K562 (cell line): ENCODE results near the gene DNASE1L2. TPM values are rescaled to one million over a fixed set of nuclear protein-coding genes. Genes with fewer than 3 reads are reported as not detected.
A peak's percentile ranks its signal among the peaks of the same experiment; 100 is the strongest.

ENCODE experiments used
- BCOR ChIP-seq: fragments of 450-650 bp; IDR thresholded peaks from 2 replicates; pipeline ENCODE4 v1.6.1; 2016
- DNMT1 ChIP-seq: fragments of 450-650 bp; IDR thresholded peaks from 2 replicates; pipeline ENCODE4 v1.6.1; 2016; ENCODE audit warnings: antibody characterized with exemption, mild to moderate bottlenecking
- KLF6 ChIP-seq: fragments of 250-450 bp; sonication (Bioruptor Pico); IDR thresholded peaks from 2 replicates; pipeline ENCODE4 v1.4.0; 2020; ENCODE audit warnings: mild to moderate bottlenecking, moderate library complexity, borderline replicate concordance
- SIX5 ChIP-seq, 2 experiments: IDR thresholded peaks; 2 replicates each; pipeline ENCODE4 v1.6.1; 2011; ENCODE audit warnings: low read length in 2 of 2, borderline replicate concordance in 1 of 2, low read depth in 1 of 2, mild to moderate bottlenecking in 1 of 2, moderate library complexity in 1 of 2; ENCODE audit not compliant: insufficient read depth in 1 of 2
- SMAD2 ChIP-seq: fragments of 150-350 bp; IDR thresholded peaks from 2 replicates; pipeline ENCODE4 v1.6.1; 2014; ENCODE audit warnings: low read depth, mild to moderate bottlenecking, low read length
- SNRNP70 ChIP-seq: fragments of 200-400 bp; formaldehyde crosslinking; optimal IDR thresholded peaks from 2 replicates; pipeline ENCODE3; 2017; ENCODE audit warnings: low read depth, low read length
- ZNF384 ChIP-seq: IDR thresholded peaks from 2 replicates; pipeline ENCODE4 v1.6.1; 2012; ENCODE audit warnings: low read depth, low read length, improper control_type of control experiment
- polyA plus RNA-seq, 8 experiments: library from polyadenylated mRNA; depleted of rRNA in 4 of 8; stranded (reverse) in 5 of 8; unstranded in 3 of 8; fragments of >200 nt; fragmentation: Nextera tagmentation in 2 of 8; fragmentation: Illumina TruSeq in 1 of 8; extraction: Ambion mirVana in 2 of 8; extraction: Trizol in 1 of 8; gene quantifications; 2 replicates each; pipeline versions ENCODE4 v1.2.1 to v1.2.3, GENCODE V29; 2011 to 2014; ENCODE audit warnings: inconsistent platforms in 1 of 8, missing spikeins in 1 of 8
- total RNA-seq, 7 experiments: library from RNA; depleted of rRNA in 6 of 7; stranded (reverse); fragments of >200 nt in 6 of 7; fragmentation: Illumina TruSeq in 2 of 7; extraction: Trizol in 2 of 7; gene quantifications; 2 replicates each; pipeline versions ENCODE4 v1.2.1 to v1.2.3, GENCODE V29; 2011 to 2021; ENCODE audit warnings: low replicate concordance in 1 of 7
- TF ChIP-seq, protein P1 (sequence below): IDR thresholded peaks from 2 replicates; pipeline ENCODE4 v1.6.1; 2012; ENCODE audit warnings: low read depth, low read length, improper control_type of control experiment, borderline replicate concordance
- TF ChIP-seq, protein P2 (sequence below): fragments of 250-450 bp; sonication (Bioruptor Pico); IDR thresholded peaks from 2 replicates; pipeline ENCODE4 v1.8.0; 2022; ENCODE audit warnings: inconsistent platforms, mild to moderate bottlenecking, moderate library complexity, borderline replicate concordance
- TF ChIP-seq, protein P3 (sequence below): fragments of 250-450 bp; sonication (Bioruptor Pico); IDR thresholded peaks from 2 replicates; pipeline ENCODE4 v1.4.0; 2020
- TF ChIP-seq, protein P4 (sequence below): fragments of 200-400 bp; formaldehyde crosslinking; IDR thresholded peaks from 2 replicates; pipeline ENCODE4 v1.6.1; 2017; ENCODE audit warnings: mild to moderate bottlenecking, low read depth, low read length, moderate library complexity
- TF ChIP-seq, protein P5 (sequence below): fragments of 450-650 bp; IDR thresholded peaks from 2 replicates; pipeline ENCODE4 v1.6.1; 2016; ENCODE audit warnings: mild to moderate bottlenecking

Gene DNASE1L2
- total and polyA plus RNA-seq, 9 of the 15 experiments (the other 6 are each of a cell fraction or from before 2014, with no cell fraction given) = 0.08 to 2.7 (median 1.7) TPM; not detected in 1

DNA sequence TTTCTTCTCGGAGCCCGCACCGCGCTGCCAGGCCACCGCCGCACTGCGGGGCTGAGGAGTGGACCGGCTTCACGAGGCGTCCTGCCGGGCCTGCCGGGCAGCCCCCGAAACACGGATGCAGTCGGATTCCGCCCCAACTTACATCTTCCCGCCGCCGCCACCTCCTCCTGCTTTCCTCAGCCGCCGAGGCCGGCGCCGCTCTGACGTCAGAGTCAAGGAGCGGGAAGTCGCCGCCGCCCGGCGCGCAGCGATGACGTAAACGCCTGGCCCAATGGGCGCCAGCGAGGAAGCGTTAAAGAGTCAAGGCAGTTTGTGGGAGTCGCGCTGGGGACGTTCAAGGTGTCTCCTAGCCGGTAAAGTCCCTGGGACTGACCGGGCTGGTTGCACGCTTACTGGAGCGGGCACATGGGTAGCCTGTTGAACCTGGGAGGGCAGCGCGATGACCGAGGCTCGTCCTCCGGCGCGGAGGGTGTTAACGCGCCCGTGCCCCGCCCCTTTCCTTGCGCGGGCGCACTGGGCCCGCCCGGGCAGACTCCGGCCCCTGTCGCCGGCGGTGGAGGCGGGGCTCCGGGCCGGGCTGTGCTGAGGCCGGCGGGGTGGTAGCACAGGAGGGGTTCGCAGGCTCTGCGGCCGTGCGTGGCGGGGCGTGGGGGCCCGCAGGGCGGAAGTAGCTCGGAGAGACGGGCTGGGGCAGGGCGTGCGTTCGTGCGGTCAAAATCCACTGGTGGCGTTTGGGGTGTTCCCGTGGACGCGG, 31.8 kb downstream of the DNASE1L2 start, which contains the start of gene RNPS1 (continued):
- TF ChIP-seq, protein P1, sequence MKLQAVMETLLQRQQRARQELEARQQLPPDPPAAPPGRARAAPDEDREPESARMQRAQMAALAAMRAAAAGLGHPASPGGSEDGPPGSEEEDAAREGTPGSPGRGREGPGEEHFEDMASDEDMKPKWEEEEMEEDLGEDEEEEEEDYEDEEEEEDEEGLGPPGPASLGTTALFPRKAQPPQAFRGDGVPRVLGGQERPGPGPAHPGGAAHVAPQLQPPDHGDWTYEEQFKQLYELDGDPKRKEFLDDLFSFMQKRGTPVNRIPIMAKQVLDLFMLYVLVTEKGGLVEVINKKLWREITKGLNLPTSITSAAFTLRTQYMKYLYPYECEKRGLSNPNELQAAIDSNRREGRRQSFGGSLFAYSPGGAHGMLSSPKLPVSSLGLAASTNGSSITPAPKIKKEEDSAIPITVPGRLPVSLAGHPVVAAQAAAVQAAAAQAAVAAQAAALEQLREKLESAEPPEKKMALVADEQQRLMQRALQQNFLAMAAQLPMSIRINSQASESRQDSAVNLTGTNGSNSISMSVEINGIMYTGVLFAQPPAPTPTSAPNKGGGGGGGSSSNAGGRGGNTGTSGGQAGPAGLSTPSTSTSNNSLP = no peak
- TF ChIP-seq, protein P2, sequence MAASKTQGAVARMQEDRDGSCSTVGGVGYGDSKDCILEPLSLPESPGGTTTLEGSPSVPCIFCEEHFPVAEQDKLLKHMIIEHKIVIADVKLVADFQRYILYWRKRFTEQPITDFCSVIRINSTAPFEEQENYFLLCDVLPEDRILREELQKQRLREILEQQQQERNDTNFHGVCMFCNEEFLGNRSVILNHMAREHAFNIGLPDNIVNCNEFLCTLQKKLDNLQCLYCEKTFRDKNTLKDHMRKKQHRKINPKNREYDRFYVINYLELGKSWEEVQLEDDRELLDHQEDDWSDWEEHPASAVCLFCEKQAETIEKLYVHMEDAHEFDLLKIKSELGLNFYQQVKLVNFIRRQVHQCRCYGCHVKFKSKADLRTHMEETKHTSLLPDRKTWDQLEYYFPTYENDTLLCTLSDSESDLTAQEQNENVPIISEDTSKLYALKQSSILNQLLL (CRISPR knock-in tag) = no peak
- TF ChIP-seq, protein P3, sequence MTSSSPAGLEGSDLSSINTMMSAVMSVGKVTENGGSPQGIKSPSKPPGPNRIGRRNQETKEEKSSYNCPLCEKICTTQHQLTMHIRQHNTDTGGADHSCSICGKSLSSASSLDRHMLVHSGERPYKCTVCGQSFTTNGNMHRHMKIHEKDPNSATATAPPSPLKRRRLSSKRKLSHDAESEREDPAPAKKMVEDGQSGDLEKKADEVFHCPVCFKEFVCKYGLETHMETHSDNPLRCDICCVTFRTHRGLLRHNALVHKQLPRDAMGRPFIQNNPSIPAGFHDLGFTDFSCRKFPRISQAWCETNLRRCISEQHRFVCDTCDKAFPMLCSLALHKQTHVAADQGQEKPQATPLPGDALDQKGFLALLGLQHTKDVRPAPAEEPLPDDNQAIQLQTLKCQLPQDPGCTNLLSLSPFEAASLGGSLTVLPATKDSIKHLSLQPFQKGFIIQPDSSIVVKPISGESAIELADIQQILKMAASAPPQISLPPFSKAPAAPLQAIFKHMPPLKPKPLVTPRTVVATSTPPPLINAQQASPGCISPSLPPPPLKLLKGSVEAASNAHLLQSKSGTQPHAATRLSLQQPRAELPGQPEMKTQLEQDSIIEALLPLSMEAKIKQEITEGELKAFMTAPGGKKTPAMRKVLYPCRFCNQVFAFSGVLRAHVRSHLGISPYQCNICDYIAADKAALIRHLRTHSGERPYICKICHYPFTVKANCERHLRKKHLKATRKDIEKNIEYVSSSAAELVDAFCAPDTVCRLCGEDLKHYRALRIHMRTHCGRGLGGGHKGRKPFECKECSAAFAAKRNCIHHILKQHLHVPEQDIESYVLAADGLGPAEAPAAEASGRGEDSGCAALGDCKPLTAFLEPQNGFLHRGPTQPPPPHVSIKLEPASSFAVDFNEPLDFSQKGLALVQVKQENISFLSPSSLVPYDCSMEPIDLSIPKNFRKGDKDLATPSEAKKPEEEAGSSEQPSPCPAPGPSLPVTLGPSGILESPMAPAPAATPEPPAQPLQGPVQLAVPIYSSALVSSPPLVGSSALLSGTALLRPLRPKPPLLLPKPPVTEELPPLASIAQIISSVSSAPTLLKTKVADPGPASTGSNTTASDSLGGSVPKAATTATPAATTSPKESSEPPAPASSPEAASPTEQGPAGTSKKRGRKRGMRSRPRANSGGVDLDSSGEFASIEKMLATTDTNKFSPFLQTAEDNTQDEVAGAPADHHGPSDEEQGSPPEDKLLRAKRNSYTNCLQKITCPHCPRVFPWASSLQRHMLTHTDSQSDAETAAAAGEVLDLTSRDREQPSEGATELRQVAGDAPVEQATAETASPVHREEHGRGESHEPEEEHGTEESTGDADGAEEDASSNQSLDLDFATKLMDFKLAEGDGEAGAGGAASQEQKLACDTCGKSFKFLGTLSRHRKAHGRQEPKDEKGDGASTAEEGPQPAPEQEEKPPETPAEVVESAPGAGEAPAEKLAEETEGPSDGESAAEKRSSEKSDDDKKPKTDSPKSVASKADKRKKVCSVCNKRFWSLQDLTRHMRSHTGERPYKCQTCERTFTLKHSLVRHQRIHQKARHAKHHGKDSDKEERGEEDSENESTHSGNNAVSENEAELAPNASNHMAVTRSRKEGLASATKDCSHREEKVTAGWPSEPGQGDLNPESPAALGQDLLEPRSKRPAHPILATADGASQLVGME (CRISPR knock-in tag) = peak; percentile 57; the same call in 1 of the 2 replicates
- TF ChIP-seq SMAD2 = no peak
- no peak for TF ChIP-seq SNRNP70
- TF ChIP-seq DNMT1 = no peak
- TF ChIP-seq, protein P4, sequence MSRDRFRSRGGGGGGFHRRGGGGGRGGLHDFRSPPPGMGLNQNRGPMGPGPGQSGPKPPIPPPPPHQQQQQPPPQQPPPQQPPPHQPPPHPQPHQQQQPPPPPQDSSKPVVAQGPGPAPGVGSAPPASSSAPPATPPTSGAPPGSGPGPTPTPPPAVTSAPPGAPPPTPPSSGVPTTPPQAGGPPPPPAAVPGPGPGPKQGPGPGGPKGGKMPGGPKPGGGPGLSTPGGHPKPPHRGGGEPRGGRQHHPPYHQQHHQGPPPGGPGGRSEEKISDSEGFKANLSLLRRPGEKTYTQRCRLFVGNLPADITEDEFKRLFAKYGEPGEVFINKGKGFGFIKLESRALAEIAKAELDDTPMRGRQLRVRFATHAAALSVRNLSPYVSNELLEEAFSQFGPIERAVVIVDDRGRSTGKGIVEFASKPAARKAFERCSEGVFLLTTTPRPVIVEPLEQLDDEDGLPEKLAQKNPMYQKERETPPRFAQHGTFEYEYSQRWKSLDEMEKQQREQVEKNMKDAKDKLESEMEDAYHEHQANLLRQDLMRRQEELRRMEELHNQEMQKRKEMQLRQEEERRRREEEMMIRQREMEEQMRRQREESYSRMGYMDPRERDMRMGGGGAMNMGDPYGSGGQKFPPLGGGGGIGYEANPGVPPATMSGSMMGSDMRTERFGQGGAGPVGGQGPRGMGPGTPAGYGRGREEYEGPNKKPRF = no peak
- TF ChIP-seq BCOR = peak; percentile 39; the same call in 1 of the 2 replicates
- TF ChIP-seq, protein P5, sequence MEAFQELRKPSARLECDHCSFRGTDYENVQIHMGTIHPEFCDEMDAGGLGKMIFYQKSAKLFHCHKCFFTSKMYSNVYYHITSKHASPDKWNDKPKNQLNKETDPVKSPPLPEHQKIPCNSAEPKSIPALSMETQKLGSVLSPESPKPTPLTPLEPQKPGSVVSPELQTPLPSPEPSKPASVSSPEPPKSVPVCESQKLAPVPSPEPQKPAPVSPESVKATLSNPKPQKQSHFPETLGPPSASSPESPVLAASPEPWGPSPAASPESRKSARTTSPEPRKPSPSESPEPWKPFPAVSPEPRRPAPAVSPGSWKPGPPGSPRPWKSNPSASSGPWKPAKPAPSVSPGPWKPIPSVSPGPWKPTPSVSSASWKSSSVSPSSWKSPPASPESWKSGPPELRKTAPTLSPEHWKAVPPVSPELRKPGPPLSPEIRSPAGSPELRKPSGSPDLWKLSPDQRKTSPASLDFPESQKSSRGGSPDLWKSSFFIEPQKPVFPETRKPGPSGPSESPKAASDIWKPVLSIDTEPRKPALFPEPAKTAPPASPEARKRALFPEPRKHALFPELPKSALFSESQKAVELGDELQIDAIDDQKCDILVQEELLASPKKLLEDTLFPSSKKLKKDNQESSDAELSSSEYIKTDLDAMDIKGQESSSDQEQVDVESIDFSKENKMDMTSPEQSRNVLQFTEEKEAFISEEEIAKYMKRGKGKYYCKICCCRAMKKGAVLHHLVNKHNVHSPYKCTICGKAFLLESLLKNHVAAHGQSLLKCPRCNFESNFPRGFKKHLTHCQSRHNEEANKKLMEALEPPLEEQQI = no peak; the same call in 1 of the 2 replicates
- TF ChIP-seq KLF6 (CRISPR knock-in tag) = peak; percentile 58; the same call in 1 of the 2 replicates
- TF ChIP-seq ZNF384 = no peak
- peak in 1 of 2 experiments; percentile 29; a peak in 1 of 4 replicates for TF ChIP-seq SIX5 (IDR thresholded peaks at IDR 0.05; ENCODE audit: borderline replicate concordance in 1 of 2, insufficient read depth in 1 of 2, low read depth in 1 of 2, low read length in 2 of 2)
